Large intestine (tissue), 3 donors: Measurements from ENCODE around the gene OCA2. TPM values are rescaled to one million over a fixed set of nuclear protein-coding genes. Genes with fewer than 3 reads are reported as not detected.
"Not testable (repeated sequence)": the region's sequence is repeated elsewhere in the genome, so short reads cannot be mapped to it uniquely, and the experiment has no call there.

Experiments used
- DNase-seq, 2 donors: peaks; one replicate each; pipeline versions ENCODE4 v3.0.0 to v3.0.0-alpha.2; 2013
- H3K27ac ChIP-seq: one replicate; pipeline ENCODE4 v1.5.1; 2013; ENCODE audit warnings: low read length
- H3K27me3 ChIP-seq: 2 replicates; pipeline ENCODE4 v1.6.1; 2013; ENCODE audit warnings: low read length; ENCODE audit not compliant: control insufficient read depth, insufficient read depth
- H3K36me3 ChIP-seq: 2 replicates; pipeline ENCODE4 v1.6.1; 2013; ENCODE audit warnings: low read length; ENCODE audit not compliant: control insufficient read depth, insufficient read depth
- H3K4me1 ChIP-seq: one replicate; pipeline ENCODE4 v1.6.1; 2013; ENCODE audit warnings: low read length; ENCODE audit not compliant: control insufficient read depth, insufficient read depth
- H3K4me3 ChIP-seq: one replicate; pipeline ENCODE4 v1.5.1; 2013; ENCODE audit warnings: low read length
- H3K9me3 ChIP-seq: one replicate; pipeline ENCODE4 v1.6.1; 2013; ENCODE audit warnings: mild to moderate bottlenecking, low read depth, low read length, moderate library complexity; ENCODE audit not compliant: control insufficient read depth
- WGBS: methylation state at CpG from one replicate; pipeline ENCODE4 v1.1.5; 2013; ENCODE audit warnings: low lambda C conversion rate; ENCODE audit not compliant: insufficient coverage; 5-methylcytosine and 5-hydroxymethylcytosine counted together
- polyA plus RNA-seq: library from polyadenylated mRNA; unstranded; fragments of 120-200 nt; gene quantifications from one replicate; pipeline ENCODE4 v1.2.1, GENCODE V29; 2013

OCA2 gene
- polyA plus RNA-seq, 1 donor: 6.5 TPM

DNA sequence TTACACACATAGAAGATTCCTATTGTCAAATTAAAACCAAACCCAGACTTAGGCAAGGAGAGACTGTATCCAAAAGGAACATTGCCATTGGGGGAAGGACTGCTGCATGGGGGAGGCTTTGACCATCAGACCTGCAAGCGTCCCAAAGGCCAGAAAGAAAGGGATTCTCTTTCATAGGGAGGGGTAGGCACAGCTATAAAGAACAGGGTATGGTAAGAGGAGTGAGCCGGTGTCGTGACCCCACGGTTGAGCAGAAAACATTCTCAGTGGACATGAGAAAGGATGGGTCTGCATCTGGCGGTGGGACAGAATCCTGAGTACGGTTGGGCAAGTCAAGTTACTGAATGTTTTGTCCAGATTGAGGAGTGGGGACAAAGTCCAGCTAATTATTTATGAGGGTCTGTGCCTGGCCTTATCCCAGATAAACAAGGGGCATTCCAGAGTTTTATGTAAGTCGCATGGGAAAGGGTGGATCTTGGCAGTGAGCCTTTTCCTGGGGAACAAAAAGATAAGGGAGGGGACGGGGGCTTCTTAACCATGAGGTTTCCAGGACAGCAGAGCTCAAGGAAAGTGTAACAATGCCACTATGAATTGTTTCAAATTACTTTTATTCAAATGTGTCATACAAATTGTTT is 357.8 kb downstream of the OCA2 start:
- H3K9me3 ChIP-seq: no peaks in the 10 kb centered on the region
- H3K36me3 ChIP-seq: no peaks in the 10 kb centered on the region
- no peaks in the 10 kb centered on the region for H3K27me3 ChIP-seq
- DNase-seq: no peak
- no peak overlapping the region for H3K27ac ChIP-seq
- 79% methylated on average over 3 of the region's 8 CpGs for WGBS
- H3K4me3 ChIP-seq: no peak overlapping the region
- no peaks in the 10 kb centered on the region for H3K4me1 ChIP-seq

DNA sequence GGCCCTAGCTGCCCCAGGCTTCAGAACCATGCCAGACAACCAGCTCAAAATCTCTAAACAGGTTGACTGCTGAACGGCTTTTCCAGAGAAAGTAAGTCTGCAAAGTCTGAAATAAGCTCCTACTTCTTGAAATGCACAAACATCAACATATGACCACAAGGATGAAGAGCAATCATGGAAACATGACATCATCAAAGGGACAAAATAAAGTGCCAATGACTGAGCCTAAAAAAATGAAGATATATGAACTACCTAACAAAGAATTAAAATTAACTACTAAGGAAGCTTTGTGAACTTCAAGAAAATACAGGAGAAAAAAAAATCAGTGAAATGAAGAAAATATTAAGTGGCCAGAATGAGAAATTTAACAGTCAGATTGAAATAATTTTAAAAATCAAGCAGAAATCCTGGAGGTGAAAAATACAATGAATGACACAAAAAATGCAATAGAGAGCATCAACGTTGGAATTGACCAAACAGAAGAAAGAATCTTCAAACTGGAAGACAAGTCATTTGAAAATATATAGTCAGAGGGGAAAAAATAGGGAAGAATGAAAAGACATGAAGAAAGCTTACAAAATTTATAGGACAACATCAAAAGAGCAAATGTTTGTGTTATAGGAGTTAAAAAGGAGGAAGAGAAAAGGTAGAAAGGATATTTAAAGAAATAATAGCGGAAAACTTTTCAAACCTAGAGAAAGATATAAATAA is 364.2 kb downstream of the OCA2 start:
- Histone ChIP-seq H3K4me3 (no peak overlapping the region), H3K27me3 (no peaks in the 10 kb centered on the region), H3K9me3 (peaks cover 3% of the 10 kb centered on the region), H3K36me3 (no peaks in the 10 kb centered on the region), H3K4me1 (no peaks in the 10 kb centered on the region), H3K27ac (no peak overlapping the region)
- 94% methylated on average over 2 of the region's 3 CpGs for WGBS
- DNase-seq: no peak

DNA sequence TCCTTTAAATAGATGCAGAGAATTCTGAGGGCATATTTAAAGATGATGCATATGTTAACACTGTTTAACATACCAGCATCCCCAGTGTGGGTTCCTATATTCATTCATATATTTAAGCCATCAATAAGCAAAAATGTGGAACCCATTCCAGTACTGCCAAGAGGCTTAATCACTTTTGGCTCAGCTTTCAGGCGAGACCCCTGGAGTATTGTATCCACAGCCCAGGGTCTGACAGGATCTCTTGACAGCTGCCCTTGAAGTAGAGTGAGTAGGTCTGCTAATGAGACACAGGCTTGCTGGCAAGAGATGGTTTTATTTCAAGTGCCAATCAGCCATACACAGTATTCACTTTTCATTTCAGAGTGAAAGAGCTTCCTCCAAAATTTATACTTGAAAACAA is 367.3 kb downstream of the OCA2 start:
- WGBS: no CpG with 5 or more reads among the region's 1 CpG
- no peaks in the 10 kb centered on the region for H3K4me1 ChIP-seq
- no peak overlapping the region for H3K4me3 ChIP-seq
- H3K36me3 ChIP-seq: no peaks in the 10 kb centered on the region
- H3K27me3 ChIP-seq: no peaks in the 10 kb centered on the region
- peaks cover 3% of the 10 kb centered on the region for H3K9me3 ChIP-seq
- H3K27ac ChIP-seq: no peak overlapping the region
- no peak for DNase-seq

DNA sequence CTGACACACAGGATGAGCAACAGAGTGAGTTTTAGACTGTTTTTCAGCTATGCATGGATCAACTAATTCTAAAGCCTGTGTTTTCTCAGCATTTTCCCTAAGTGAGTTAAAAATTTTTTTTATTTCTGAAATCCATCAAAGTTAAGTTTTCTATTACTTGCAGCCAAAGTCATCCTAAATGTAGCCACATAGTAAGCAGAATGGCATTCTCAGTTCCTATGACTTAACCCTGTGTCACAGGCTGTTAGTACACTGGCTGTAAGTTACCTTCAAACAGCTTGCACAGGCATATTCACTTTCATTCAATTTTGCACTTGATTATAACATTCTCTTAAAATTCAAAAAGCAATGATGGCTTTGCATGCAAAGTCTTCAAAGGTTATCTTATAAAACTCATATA is 368.2 kb downstream of the OCA2 start:
- no peaks in the 10 kb centered on the region for H3K4me1 ChIP-seq
- no peaks in the 10 kb centered on the region for H3K27me3 ChIP-seq

DNA sequence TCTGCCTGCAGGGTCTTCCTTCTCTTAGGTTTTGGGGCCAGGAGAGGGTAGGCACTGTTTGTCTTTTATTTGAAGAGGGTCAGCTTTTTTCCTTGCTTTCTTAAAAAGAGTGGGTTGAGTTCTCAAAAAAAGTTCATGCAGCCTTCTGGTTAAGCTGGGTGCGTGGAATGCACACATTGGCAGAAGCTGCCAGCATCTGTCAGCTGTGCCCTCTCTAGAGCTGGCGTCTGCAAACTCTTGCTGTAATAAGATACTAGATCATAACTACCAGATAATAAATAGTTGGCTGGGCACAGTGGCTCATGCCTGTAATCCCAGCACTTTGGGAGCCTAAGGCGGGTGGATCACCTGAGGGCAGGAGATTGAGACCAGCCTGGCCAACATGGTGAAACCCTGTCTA is 373.4 kb downstream of the OCA2 start:
- Histone ChIP-seq H3K4me3 (no peak overlapping the region), H3K4me1 (no peaks in the 10 kb centered on the region), H3K9me3 (no peaks in the 10 kb centered on the region), H3K27me3 (no peaks in the 10 kb centered on the region), H3K27ac (no peak overlapping the region), H3K36me3 (no peaks in the 10 kb centered on the region)
- WGBS: no CpG with 5 or more reads among the region's 3 CpGs
- no peak for DNase-seq

More for the DNA sequence above, 368.2 kb downstream of the OCA2 start:
- H3K27ac ChIP-seq: no peak overlapping the region
- H3K36me3 ChIP-seq: no peaks in the 10 kb centered on the region
- DNase-seq: no peak
- no peak overlapping the region for H3K4me3 ChIP-seq
- peaks cover 3% of the 10 kb centered on the region for H3K9me3 ChIP-seq

DNA sequence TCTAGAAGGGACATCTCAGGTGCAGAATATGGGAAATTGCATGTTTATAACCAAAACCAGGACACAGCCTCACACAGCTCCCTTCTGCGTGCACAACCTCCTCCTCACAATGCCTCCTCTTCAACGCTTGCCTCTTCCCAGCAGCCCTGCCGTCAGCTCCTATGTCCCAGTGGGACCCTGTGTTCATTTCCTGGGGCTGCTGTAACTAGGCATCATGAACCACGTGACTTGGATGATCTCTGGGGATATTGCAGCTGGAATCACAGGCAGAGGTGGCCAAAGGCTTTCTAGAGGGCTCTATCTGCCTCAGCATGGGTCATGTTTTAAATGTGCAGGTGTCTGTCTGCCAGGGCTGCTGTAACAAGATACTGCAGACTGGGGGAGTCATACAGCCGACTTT is 375.3 kb downstream of the OCA2 start:
- Histone ChIP-seq H3K9me3 (no peaks in the 10 kb centered on the region), H3K4me3 (no peak overlapping the region), H3K4me1 (no peaks in the 10 kb centered on the region), H3K36me3 (no peaks in the 10 kb centered on the region), H3K27ac (no peak overlapping the region), H3K27me3 (no peaks in the 10 kb centered on the region)
- no CpG with 5 or more reads among the region's 5 CpGs for WGBS
- no peak for DNase-seq

DNA sequence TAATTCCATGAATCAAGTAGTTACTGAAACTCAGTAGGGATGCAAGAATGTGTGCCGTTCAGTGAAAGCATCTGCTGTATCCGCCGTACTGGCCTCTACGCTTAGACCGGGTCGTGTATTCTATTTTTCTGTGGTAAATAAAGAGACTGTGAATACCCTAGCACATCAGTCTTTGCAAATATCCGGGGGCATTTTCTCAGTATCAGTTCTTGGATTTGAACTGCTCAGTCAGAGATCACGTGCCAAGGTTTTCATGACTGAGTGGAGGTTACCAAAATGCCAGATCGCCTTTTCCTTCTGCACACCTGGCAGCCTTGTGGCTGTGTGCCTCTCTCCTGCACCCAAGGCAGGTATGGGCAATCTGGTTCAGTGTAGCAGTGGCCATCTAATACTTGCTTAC is 377.0 kb downstream of the OCA2 start:
- H3K4me3 ChIP-seq: no peak overlapping the region
- no peaks in the 10 kb centered on the region for H3K9me3 ChIP-seq
- H3K4me1 ChIP-seq: no peaks in the 10 kb centered on the region
- no peaks in the 10 kb centered on the region for H3K27me3 ChIP-seq
- no peaks in the 10 kb centered on the region for H3K36me3 ChIP-seq
- DNase-seq: no peak
- 100% methylated on average over 1 of the region's 9 CpGs for WGBS
- no peak overlapping the region for H3K27ac ChIP-seq

DNA sequence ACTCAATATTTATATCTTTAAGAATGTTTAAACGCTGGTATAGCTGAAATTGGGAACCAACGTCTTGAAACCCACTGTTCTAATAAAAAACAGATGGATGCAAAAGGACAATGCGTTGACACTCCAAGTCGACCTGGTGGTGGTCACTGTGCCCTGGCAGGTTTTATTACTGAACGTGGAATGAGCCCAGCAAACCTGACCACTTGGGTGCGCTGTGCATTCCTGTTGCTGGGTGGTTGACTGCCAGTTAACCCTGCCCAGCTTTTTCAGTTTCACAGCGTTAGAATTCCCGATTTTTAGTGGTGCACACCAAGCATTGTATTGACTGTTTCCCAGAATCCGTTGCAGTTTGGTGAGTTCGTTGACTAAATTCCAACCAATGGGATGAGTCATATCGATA is 384.4 kb downstream of the OCA2 start:
- Histone ChIP-seq H3K27ac (no peak overlapping the region), H3K36me3 (no peaks in the 10 kb centered on the region), H3K4me1 (no peaks in the 10 kb centered on the region), H3K4me3 (no peak overlapping the region), H3K27me3 (no peaks in the 10 kb centered on the region), H3K9me3 (no peaks in the 10 kb centered on the region)
- no CpG with 5 or more reads among the region's 11 CpGs for WGBS
- DNase-seq: no peak

DNA sequence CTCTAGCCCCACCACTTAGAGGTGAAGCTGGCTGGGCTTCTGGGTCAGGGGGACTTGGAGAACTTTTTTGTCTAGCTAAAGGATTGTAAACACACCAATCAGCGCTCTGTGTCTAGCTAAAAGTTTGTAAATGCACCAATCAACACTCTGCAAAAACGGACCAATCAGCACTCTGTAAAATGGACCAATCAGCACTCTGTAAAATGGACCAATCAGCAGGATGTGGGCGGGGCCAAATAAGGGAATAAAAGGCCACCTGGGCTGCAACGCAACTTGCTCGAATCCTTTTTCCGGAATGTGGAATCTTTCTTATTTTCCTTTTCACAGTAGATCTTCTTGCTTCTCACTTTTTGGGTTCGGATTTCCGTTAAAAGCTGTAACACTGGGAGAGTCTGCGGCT is 385.3 kb downstream of the OCA2 start:
- WGBS: 90% methylated on average over 3 of the region's 9 CpGs
- not testable (repeated sequence) for H3K9me3 ChIP-seq, H3K4me3 ChIP-seq, H3K4me1 ChIP-seq, DNase-seq, H3K36me3 ChIP-seq, H3K27me3 ChIP-seq, H3K27ac ChIP-seq

DNA sequence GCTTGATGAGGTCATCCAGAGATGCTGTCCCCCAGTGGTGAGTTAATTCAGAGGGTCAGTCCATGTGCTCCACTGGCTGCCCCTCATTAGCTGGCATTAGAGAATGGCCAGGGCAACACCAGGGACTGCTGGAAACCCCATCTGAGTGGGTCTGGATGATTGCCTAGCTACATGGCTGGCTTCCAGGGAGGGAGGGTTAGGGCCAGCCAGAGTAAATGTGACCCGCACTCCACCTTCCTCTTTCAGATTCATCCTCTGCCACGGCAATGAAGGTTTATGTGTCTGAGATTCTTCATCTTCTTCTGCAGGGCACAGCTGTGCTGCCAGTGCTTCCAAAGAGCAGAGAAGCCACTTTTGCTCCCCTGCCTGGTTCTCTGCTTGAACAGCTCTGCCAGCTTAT is 391.9 kb downstream of the OCA2 start:
- no peaks in the 10 kb centered on the region for H3K36me3 ChIP-seq
- no CpG with 5 or more reads among the region's 2 CpGs for WGBS
- H3K27ac ChIP-seq: no peak overlapping the region
- no peaks in the 10 kb centered on the region for H3K9me3 ChIP-seq
- H3K4me3 ChIP-seq: no peak overlapping the region
- H3K4me1 ChIP-seq: no peaks in the 10 kb centered on the region
- no peaks in the 10 kb centered on the region for H3K27me3 ChIP-seq
- no peak for DNase-seq

DNA sequence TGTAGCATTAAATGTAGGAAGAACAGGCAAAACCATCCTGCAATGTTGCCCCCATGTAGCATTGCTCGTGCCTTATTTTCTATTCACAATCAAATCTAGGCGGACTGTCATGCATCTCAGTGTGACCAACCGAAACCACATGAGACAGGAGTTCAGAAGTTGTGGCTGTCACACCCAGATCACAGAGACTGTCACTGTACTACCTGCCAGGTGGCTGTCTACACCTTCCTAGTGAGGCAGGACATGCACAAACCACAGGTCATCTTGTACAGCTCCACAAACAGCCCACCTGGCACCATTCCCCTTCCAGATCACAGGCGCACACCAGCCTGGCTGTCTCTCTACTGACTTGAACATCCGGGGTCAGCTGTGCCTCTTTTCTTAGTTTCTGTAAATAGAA is 392.8 kb downstream of the OCA2 start:
- Histone ChIP-seq H3K4me3 (no peak overlapping the region), H3K9me3 (no peaks in the 10 kb centered on the region), H3K36me3 (no peaks in the 10 kb centered on the region), H3K27me3 (no peaks in the 10 kb centered on the region), H3K4me1 (no peaks in the 10 kb centered on the region), H3K27ac (no peak overlapping the region)
- no CpG with 5 or more reads among the region's 5 CpGs for WGBS
- no peak for DNase-seq
